GM23338 (cell line): ENCODE results near the gene C1orf210. TPM values are rescaled to one million over a fixed set of nuclear protein-coding genes. Genes with fewer than 3 reads are reported as not detected.

ENCODE experiments used
- ATAC-seq: fragments of 200-7000 bp; cut with Tn5 transposase; 3 replicates; pipeline ENCODE4 v1.9.1; 2020
- DNase-seq: peaks from one replicate; pipeline ENCODE4 v3.0.0-alpha.2; 2015; ENCODE audit warnings: low spot score
- H2AFZ ChIP-seq: fragments of 200-600 bp; sonication (generic); 2 replicates; pipeline ENCODE4 v1.8.0; 2016; ENCODE audit warnings: antibody characterized with exemption, mild to moderate bottlenecking, moderate library complexity
- H3F3A ChIP-seq: fragments of 200-600 bp; sonication (generic); replicated peaks from 2 replicates; pipeline ENCODE4 v1.8.0; 2017; ENCODE audit warnings: antibody characterized with exemption, mixed run types, low read depth
- H3K27ac ChIP-seq: fragments of 200-600 bp; sonication (generic); 2 replicates; pipeline ENCODE4 v1.6.1; 2016; ENCODE audit warnings: low read depth
- H3K27me3 ChIP-seq: fragments of 200-600 bp; sonication (generic); 2 replicates; pipeline ENCODE4 v1.8.0; 2016; ENCODE audit warnings: mild to moderate bottlenecking, mixed run types, moderate library complexity; ENCODE audit not compliant: insufficient read depth
- H3K36me3 ChIP-seq: fragments of 200-600 bp; sonication (generic); 2 replicates; pipeline ENCODE4 v1.8.0; 2016; ENCODE audit warnings: mild to moderate bottlenecking; ENCODE audit not compliant: insufficient read depth
- H3K4me1 ChIP-seq: fragments of 200-600 bp; sonication (generic); 2 replicates; pipeline ENCODE4 v1.8.0; 2016; ENCODE audit warnings: mild to moderate bottlenecking, moderate library complexity; ENCODE audit not compliant: insufficient read depth
- H3K4me2 ChIP-seq: fragments of 200-600 bp; sonication (generic); 2 replicates; pipeline ENCODE4 v1.7.1; 2017; ENCODE audit warnings: mixed run types
- H3K4me3 ChIP-seq: fragments of 200-600 bp; sonication (generic); 2 replicates; pipeline ENCODE4 v1.6.1; 2016; ENCODE audit warnings: mixed run types
- H3K79me2 ChIP-seq: fragments of 200-600 bp; sonication (generic); replicated peaks from 2 replicates; pipeline ENCODE4 v1.8.0; 2017; ENCODE audit warnings: mild to moderate bottlenecking; ENCODE audit not compliant: insufficient read depth
- H3K9me2 ChIP-seq: fragments of 200-600 bp; sonication (generic); 2 replicates; pipeline ENCODE4 v1.8.0; 2017; ENCODE audit not compliant: insufficient read depth
- H4K20me1 ChIP-seq: fragments of 200-600 bp; sonication (generic); replicated peaks from 2 replicates; pipeline ENCODE4 v1.8.0; 2017; ENCODE audit warnings: mild to moderate bottlenecking; ENCODE audit not compliant: insufficient read depth
- H3K27ac Mint-ChIP-seq: 2 replicates; pipeline ENCODE4 v1.8.0; 2020; ENCODE audit warnings: inconsistent platforms, mild to moderate bottlenecking, moderate library complexity, mixed read lengths
- H3K27me3 Mint-ChIP-seq: 3 replicates; pipeline ENCODE4 v1.8.0; 2022; ENCODE audit warnings: low read depth, mild to moderate bottlenecking, moderate library complexity, mixed read lengths, inconsistent platforms; ENCODE audit not compliant: insufficient read depth, poor library complexity
- H3K36me3 Mint-ChIP-seq: 3 replicates; pipeline ENCODE4 v1.8.0; 2021; ENCODE audit warnings: low read depth, mild to moderate bottlenecking, inconsistent platforms, moderate library complexity, mixed read lengths
- H3K4me1 Mint-ChIP-seq: 3 replicates; pipeline ENCODE4 v1.8.0; 2020; ENCODE audit warnings: mild to moderate bottlenecking, inconsistent platforms, mixed read lengths
- H3K4me3 Mint-ChIP-seq: 3 replicates; pipeline ENCODE4 v1.8.0; 2021; ENCODE audit warnings: moderate library complexity, mild to moderate bottlenecking, inconsistent platforms, mixed read lengths
- H3K9me3 Mint-ChIP-seq: 3 replicates; pipeline ENCODE4 v1.8.0; 2020; ENCODE audit warnings: moderate library complexity, mild to moderate bottlenecking, inconsistent platforms, mixed read lengths
- CREB1 ChIP-seq: fragments of 250-450 bp; sonication (Bioruptor Pico); IDR thresholded peaks from 2 replicates; pipeline ENCODE4 v1.5.0; 2020; ENCODE audit warnings: low read depth, mild to moderate bottlenecking, moderate library complexity
- EZH2 ChIP-seq: fragments of 200-600 bp; sonication (generic); IDR thresholded peaks from one replicate; pipeline ENCODE4 v1.8.0; 2017; ENCODE audit warnings: antibody characterized with exemption, mild to moderate bottlenecking, low read depth; ENCODE audit not compliant: unreplicated experiment
- EZH2phosphoT487 ChIP-seq: fragments of 200-600 bp; sonication (generic); IDR thresholded peaks from one replicate; pipeline ENCODE4 v1.8.1; 2018; ENCODE audit warnings: antibody characterized with exemption; ENCODE audit not compliant: unreplicated experiment
- NANOG ChIP-seq: IDR thresholded peaks from 2 replicates; pipeline ENCODE4 v1.6.1; 2016; ENCODE audit warnings: antibody characterized with exemption, borderline replicate concordance
- POLR2AphosphoS5 ChIP-seq: IDR thresholded peaks from 2 replicates; pipeline ENCODE4 v1.6.1; 2016; ENCODE audit warnings: antibody characterized with exemption, low read depth
- STAT1 ChIP-seq: IDR thresholded peaks from one replicate; pipeline ENCODE4 v1.6.1; 2016; ENCODE audit warnings: antibody characterized with exemption; ENCODE audit not compliant: unreplicated experiment
- ZNF114 ChIP-seq: fragments of 250-450 bp; sonication (Bioruptor Pico); IDR thresholded peaks from 2 replicates; pipeline ENCODE4 v1.5.0; 2020; ENCODE audit warnings: mild to moderate bottlenecking, moderate library complexity
- polyA plus RNA-seq: library from polyadenylated mRNA; unstranded; fragments of >200 nt; fragmentation: Nextera tagmentation; extraction: Ambion mirVana; gene quantifications from 2 replicates; pipeline ENCODE4 v1.2.1, GENCODE V29; 2016
- total RNA-seq: library from RNA; depleted of rRNA; stranded (reverse); fragments of >200 nt; shearing (Covaris generic); gene quantifications from 2 replicates; pipeline ENCODE4 v1.2.3, GENCODE V29; 2014
- TF ChIP-seq, protein P1 (sequence below): IDR thresholded peaks from 2 replicates; pipeline ENCODE4 v1.6.1; 2016; ENCODE audit warnings: antibody characterized with exemption
- TF ChIP-seq, protein P2 (sequence below), 2 experiments: fragments of 200-600 bp in 1 of 2; sonication (generic) in 1 of 2; conservative IDR thresholded peaks; 2 replicates each; pipeline versions ENCODE4 v1.5.1 to v1.6.1; 2016 to 2017; ENCODE audit warnings: antibody characterized with exemption in 2 of 2, low read depth in 2 of 2, mild to moderate bottlenecking in 2 of 2, moderate library complexity in 1 of 2
- TF ChIP-seq, protein P3 (sequence below): fragments of 250-450 bp; sonication (Bioruptor Pico); IDR thresholded peaks from 2 replicates; pipeline ENCODE4 v1.5.0; 2020; ENCODE audit warnings: mild to moderate bottlenecking, moderate library complexity

Gene C1orf210
- total and polyA plus RNA-seq, 2 experiments from 2014 or later, result 10.3 to 17.1 TPM

DNA sequence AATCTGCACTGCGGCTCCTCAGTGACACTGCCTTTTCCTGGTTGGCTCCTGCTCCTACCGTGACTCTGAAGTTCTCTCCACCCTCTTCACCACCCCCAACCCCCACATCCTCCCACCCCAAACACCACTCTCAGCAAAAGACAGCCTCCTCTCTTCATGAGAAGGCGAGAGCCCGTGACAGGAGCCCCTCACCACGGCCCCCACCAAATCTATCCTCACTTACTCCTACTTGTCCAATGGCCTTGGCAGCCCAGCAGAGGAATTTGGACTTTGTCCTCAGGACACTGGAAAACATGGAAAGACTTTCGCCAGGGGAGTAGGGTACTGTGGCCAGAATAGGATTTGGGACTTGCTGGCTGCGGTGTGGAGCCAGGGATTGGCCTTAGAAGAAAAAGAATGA is 8.7 kb downstream of the C1orf210 start:
- no peak overlapping the region for H3K27ac ChIP-seq
- no peaks in the 10 kb centered on the region for H3K36me3 ChIP-seq
- TF ChIP-seq STAT1 (no peak), POLR2AphosphoS5 (no peak), ZNF114 (no peak), CREB1 (CRISPR knock-in tag) (no peak), EZH2 (no peak), EZH2phosphoT487 (no peak), NANOG (no peak)
- TF ChIP-seq, protein P1, sequence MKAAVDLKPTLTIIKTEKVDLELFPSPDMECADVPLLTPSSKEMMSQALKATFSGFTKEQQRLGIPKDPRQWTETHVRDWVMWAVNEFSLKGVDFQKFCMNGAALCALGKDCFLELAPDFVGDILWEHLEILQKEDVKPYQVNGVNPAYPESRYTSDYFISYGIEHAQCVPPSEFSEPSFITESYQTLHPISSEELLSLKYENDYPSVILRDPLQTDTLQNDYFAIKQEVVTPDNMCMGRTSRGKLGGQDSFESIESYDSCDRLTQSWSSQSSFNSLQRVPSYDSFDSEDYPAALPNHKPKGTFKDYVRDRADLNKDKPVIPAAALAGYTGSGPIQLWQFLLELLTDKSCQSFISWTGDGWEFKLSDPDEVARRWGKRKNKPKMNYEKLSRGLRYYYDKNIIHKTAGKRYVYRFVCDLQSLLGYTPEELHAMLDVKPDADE, result no peak
- TF ChIP-seq, protein P2, sequence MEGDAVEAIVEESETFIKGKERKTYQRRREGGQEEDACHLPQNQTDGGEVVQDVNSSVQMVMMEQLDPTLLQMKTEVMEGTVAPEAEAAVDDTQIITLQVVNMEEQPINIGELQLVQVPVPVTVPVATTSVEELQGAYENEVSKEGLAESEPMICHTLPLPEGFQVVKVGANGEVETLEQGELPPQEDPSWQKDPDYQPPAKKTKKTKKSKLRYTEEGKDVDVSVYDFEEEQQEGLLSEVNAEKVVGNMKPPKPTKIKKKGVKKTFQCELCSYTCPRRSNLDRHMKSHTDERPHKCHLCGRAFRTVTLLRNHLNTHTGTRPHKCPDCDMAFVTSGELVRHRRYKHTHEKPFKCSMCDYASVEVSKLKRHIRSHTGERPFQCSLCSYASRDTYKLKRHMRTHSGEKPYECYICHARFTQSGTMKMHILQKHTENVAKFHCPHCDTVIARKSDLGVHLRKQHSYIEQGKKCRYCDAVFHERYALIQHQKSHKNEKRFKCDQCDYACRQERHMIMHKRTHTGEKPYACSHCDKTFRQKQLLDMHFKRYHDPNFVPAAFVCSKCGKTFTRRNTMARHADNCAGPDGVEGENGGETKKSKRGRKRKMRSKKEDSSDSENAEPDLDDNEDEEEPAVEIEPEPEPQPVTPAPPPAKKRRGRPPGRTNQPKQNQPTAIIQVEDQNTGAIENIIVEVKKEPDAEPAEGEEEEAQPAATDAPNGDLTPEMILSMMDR (conservative IDR thresholded peaks at IDR 0.05; ENCODE audit: low read depth in 2 of 2), result no peak
- TF ChIP-seq, protein P3, sequence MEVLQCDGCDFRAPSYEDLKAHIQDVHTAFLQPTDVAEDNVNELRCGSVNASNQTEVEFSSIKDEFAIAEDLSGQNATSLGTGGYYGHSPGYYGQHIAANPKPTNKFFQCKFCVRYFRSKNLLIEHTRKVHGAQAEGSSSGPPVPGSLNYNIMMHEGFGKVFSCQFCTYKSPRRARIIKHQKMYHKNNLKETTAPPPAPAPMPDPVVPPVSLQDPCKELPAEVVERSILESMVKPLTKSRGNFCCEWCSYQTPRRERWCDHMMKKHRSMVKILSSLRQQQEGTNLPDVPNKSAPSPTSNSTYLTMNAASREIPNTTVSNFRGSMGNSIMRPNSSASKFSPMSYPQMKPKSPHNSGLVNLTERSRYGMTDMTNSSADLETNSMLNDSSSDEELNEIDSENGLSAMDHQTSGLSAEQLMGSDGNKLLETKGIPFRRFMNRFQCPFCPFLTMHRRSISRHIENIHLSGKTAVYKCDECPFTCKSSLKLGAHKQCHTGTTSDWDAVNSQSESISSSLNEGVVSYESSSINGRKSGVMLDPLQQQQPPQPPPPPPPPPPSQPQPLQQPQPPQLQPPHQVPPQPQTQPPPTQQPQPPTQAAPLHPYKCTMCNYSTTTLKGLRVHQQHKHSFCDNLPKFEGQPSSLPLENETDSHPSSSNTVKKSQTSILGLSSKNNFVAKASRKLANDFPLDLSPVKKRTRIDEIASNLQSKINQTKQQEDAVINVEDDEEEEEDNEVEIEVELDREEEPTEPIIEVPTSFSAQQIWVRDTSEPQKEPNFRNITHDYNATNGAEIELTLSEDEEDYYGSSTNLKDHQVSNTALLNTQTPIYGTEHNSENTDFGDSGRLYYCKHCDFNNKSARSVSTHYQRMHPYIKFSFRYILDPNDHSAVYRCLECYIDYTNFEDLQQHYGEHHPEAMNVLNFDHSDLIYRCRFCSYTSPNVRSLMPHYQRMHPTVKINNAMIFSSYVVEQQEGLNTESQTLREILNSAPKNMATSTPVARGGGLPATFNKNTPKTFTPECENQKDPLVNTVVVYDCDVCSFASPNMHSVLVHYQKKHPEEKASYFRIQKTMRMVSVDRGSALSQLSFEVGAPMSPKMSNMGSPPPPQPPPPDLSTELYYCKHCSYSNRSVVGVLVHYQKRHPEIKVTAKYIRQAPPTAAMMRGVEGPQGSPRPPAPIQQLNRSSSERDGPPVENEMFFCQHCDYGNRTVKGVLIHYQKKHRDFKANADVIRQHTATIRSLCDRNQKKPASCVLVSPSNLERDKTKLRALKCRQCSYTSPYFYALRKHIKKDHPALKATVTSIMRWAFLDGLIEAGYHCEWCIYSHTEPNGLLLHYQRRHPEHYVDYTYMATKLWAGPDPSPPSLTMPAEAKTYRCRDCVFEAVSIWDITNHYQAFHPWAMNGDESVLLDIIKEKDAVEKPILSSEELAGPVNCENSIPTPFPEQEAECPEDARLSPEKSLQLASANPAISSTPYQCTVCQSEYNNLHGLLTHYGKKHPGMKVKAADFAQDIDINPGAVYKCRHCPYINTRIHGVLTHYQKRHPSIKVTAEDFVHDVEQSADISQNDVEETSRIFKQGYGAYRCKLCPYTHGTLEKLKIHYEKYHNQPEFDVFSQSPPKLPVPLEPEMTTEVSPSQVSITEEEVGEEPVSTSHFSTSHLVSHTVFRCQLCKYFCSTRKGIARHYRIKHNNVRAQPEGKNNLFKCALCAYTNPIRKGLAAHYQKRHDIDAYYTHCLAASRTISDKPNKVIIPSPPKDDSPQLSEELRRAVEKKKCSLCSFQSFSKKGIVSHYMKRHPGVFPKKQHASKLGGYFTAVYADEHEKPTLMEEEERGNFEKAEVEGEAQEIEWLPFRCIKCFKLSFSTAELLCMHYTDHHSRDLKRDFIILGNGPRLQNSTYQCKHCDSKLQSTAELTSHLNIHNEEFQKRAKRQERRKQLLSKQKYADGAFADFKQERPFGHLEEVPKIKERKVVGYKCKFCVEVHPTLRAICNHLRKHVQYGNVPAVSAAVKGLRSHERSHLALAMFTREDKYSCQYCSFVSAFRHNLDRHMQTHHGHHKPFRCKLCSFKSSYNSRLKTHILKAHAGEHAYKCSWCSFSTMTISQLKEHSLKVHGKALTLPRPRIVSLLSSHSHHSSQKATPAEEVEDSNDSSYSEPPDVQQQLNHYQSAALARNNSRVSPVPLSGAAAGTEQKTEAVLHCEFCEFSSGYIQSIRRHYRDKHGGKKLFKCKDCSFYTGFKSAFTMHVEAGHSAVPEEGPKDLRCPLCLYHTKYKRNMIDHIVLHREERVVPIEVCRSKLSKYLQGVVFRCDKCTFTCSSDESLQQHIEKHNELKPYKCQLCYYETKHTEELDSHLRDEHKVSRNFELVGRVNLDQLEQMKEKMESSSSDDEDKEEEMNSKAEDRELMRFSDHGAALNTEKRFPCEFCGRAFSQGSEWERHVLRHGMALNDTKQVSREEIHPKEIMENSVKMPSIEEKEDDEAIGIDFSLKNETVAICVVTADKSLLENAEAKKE, result no peak
- Mint-ChIP-seq H3K9me3 (no peaks in the 10 kb centered on the region; the same call in 2 of the 3 replicates), H3K27ac (no peak overlapping the region), H3K36me3 (peaks cover 37% of the 10 kb centered on the region), H3K4me1 (peaks cover 10% of the 10 kb centered on the region), H3K27me3 (peaks cover 2% of the 10 kb centered on the region), H3K4me3 (no peak overlapping the region)
- H3K79me2 ChIP-seq, result no peaks in the 10 kb centered on the region
- H3K27me3 ChIP-seq, result no peaks in the 10 kb centered on the region
- H4K20me1 ChIP-seq, result no peaks in the 10 kb centered on the region
- no peaks in the 10 kb centered on the region for H3F3A ChIP-seq
- no peak overlapping the region for H2AFZ ChIP-seq
- H3K4me2 ChIP-seq, result no peak overlapping the region
- ATAC-seq (no peak), DNase-seq (no peak)
- H3K9me2 ChIP-seq, result peaks cover 8% of the 10 kb centered on the region; the same call in 1 of the 2 replicates
- no peak overlapping the region for H3K4me3 ChIP-seq
- H3K4me1 ChIP-seq, result peaks cover 3% of the 10 kb centered on the region; the same call in 1 of the 2 replicates
